Mucosa of descending colon (tissue), 3 donors: ENCODE results near the gene GRIK5. TPM values are rescaled to one million over a fixed set of nuclear protein-coding genes. Genes with fewer than 3 reads are reported as not detected.

Source experiments
- ATAC-seq: fragments of 200-7000 bp; cut with Tn5 transposase; one replicate; pipeline ENCODE4 v1.9.1; 2020; ENCODE audit warnings: mild to moderate bottlenecking, moderate library complexity
- DNase-seq, 3 donors: peaks; one replicate each; pipeline ENCODE4 v3.0.0-alpha.2; 2020
- H3K36me3 ChIP-seq: fragments of 200-600 bp; one replicate; pipeline ENCODE4 v1.8.0; 2021; ENCODE audit warnings: low read depth, mild to moderate bottlenecking
- H3K4me1 ChIP-seq: fragments of 200-600 bp; one replicate; pipeline ENCODE4 v1.8.0; 2021; ENCODE audit warnings: low read depth, mild to moderate bottlenecking
- H3K4me3 ChIP-seq: fragments of 200-600 bp; one replicate; pipeline ENCODE4 v1.8.0; 2021; ENCODE audit warnings: mild to moderate bottlenecking
- H3K9me3 ChIP-seq: fragments of 200-600 bp; one replicate; pipeline ENCODE4 v1.8.0; 2021; ENCODE audit warnings: mild to moderate bottlenecking
- intact Hi-C, 2 donors: fragments of 100-400 bp; cut with DNase I in 1 of 2; cut with micrococcal nuclease in 1 of 2; formaldehyde crosslinking; loops; one replicate each; pipeline versions ENCODE4 v1.11.0 to v1.11.1; 2022; cut with DNase I, micrococcal nuclease
- total RNA-seq, 3 donors: library from RNA; stranded (reverse); fragmentation: NEBNext Ultra II Directional in 2 of 3; extraction: Animal tissue kit (Norgen Biotek cat#: 25700) in 2 of 3; gene quantifications; one replicate each; pipeline versions ENCODE4 v1.2.1 to v1.2.4, GENCODE V29; 2021 to 2023
- TF ChIP-seq, protein P1 (sequence below): fragments of 200-600 bp; IDR thresholded peaks from one replicate; pipeline ENCODE4 v1.8.0; 2022; ENCODE audit warnings: antibody characterized with exemption, mild to moderate bottlenecking
- donor health status: DM: no; HTN: no; CAD: no; lungs with moderate emphysema.
- donor health status: DM: no; HTN: no; CAD: no.
- donor health status: DM: no; HTN: yes; CAD: no.

The GRIK5 gene
- total RNA-seq, 3 donors from 2014 or later: 0.67 to 25.8 (median 2.0) TPM

DNA sequence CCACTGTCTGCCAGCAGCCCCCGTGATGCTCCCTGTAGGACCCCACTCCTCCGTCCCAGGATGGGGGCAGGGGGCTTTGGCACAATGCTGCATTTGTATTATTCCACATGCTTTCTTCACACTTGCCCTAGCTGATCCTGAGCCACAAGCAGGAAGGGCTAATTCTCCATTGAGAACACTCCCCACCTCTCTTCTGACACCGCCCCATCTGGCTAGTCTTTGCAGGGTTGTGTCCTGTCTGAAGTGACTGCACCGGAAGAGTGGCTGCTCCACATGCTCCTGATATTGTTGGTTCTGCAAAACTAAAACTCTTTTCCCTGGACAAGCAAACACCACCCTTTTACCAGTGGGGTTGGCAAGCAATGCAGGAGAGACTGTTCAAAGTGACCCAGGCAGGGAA is 23.9 kb upstream of the GRIK5 start:
- DNase-seq: no peak
- H3K4me3 ChIP-seq: no peak overlapping the region
- intact Hi-C loops: no loop called here
- no peaks in the 10 kb centered on the region for H3K9me3 ChIP-seq
- ATAC-seq: peak; percentile 27
- peaks cover 13% of the 10 kb centered on the region for H3K4me1 ChIP-seq
- TF ChIP-seq, protein P1, sequence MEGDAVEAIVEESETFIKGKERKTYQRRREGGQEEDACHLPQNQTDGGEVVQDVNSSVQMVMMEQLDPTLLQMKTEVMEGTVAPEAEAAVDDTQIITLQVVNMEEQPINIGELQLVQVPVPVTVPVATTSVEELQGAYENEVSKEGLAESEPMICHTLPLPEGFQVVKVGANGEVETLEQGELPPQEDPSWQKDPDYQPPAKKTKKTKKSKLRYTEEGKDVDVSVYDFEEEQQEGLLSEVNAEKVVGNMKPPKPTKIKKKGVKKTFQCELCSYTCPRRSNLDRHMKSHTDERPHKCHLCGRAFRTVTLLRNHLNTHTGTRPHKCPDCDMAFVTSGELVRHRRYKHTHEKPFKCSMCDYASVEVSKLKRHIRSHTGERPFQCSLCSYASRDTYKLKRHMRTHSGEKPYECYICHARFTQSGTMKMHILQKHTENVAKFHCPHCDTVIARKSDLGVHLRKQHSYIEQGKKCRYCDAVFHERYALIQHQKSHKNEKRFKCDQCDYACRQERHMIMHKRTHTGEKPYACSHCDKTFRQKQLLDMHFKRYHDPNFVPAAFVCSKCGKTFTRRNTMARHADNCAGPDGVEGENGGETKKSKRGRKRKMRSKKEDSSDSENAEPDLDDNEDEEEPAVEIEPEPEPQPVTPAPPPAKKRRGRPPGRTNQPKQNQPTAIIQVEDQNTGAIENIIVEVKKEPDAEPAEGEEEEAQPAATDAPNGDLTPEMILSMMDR: no peak
- no peaks in the 10 kb centered on the region for H3K36me3 ChIP-seq

DNA sequence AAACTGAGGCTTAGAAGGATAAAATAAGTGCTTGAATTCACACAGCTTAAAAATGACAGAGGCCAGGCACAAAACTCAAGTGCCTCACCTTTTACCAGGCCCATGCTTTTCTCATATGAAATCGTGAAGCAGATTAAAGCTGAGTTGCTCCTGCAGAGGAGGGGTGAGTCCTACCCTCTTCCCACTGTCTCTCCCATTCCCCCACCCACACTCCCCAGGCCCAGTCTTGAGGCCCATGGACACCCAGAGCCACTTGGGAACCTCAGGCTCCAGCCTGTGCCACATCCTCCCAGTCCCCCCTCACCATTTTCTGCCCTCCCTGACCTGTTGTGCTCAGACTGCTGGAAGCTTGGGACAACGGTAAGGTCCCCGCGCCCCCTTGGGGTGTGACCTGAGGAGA is 23.5 kb upstream of the GRIK5 start:
- Histone ChIP-seq H3K9me3 (no peaks in the 10 kb centered on the region), H3K4me1 (peaks cover 13% of the 10 kb centered on the region), H3K4me3 (no peak overlapping the region), H3K36me3 (no peaks in the 10 kb centered on the region)
- intact Hi-C loops: no loop called here
- ATAC-seq: no peak
- no peak for DNase-seq
- TF ChIP-seq, protein P1: no peak

GRCh38 chr19:42092350-42092749 is 22.3 kb upstream of the GRIK5 start:
- intact Hi-C loops: no loop called here
- TF ChIP-seq, protein P1: peak; percentile 28
- no peaks in the 10 kb centered on the region for H3K36me3 ChIP-seq
- H3K4me1 ChIP-seq: peaks cover 13% of the 10 kb centered on the region
- DNase-seq (peak in 2 of 3 donors; percentile 71 to 78), ATAC-seq (peak; percentile 79)
- no peak overlapping the region for H3K4me3 ChIP-seq
- no peaks in the 10 kb centered on the region for H3K9me3 ChIP-seq

- H3K4me1 ChIP-seq: peaks cover 13% of the 10 kb centered on the region
- TF ChIP-seq, protein P1: no peak
- intact Hi-C loops: no loop called here
- ATAC-seq (peak; percentile 83), DNase-seq (peak in 2 of 3 donors; percentile 59 to 76)
- no peaks in the 10 kb centered on the region for H3K9me3 ChIP-seq
- H3K36me3 ChIP-seq: no peaks in the 10 kb centered on the region
- no peak overlapping the region for H3K4me3 ChIP-seq
Measured at GRCh38 chr19:42091742-42092141, 21.7 kb upstream of the GRIK5 start.

- H3K4me1 ChIP-seq: peaks cover 13% of the 10 kb centered on the region
- TF ChIP-seq, protein P1: no peak
- H3K9me3 ChIP-seq: no peaks in the 10 kb centered on the region
- H3K4me3 ChIP-seq: no peak overlapping the region
- intact Hi-C loops: no loop called here
- DNase-seq (no peak), ATAC-seq (no peak)
- H3K36me3 ChIP-seq: no peaks in the 10 kb centered on the region
Measured at GRCh38 chr19:42091300-42091699, 21.3 kb upstream of the GRIK5 start.

- Histone ChIP-seq H3K4me1 (peaks cover 13% of the 10 kb centered on the region), H3K4me3 (no peak overlapping the region), H3K36me3 (no peaks in the 10 kb centered on the region), H3K9me3 (no peaks in the 10 kb centered on the region)
- TF ChIP-seq, protein P1: no peak
- intact Hi-C loops: no loop called here
- DNase-seq (no peak), ATAC-seq (no peak)
Measured at GRCh38 chr19:42090672-42091071, 20.7 kb upstream of the GRIK5 start.
